G401 (cell line): ENCODE measurements around the gene PGAP3. TPM values are rescaled to one million over a fixed set of nuclear protein-coding genes. Genes with fewer than 3 reads are reported as not detected.
"Not testable (repeated sequence)": the region's sequence is repeated elsewhere in the genome, so short reads cannot be mapped to it uniquely, and the experiment has no call there.

Experiments
- DNase-seq: peaks from one replicate; pipeline ENCODE4 v3.0.0-alpha.2; 2015; ENCODE audit warnings: low spot score
- in situ Hi-C: cut with HindIII; loops from 2 replicates; pipeline ENCODE4 v1.10.0; 2016; ENCODE audit warnings: low sequenced_read_pairs, mixed read lengths
- total RNA-seq: library from RNA; depleted of rRNA; stranded (reverse); fragments of >200 nt; shearing (Covaris generic); gene quantifications from 2 replicates; pipeline ENCODE4 v1.2.3, GENCODE V29; 2014

The PGAP3 gene
- total RNA-seq, 1 experiment from 2014 or later: 13.5 TPM

GRCh38 chr17:39700148-39700987, 12.5 kb upstream of the PGAP3 start:
- in situ Hi-C loops: no loop called here
- DNase-seq: no peak

- DNase-seq: peak; percentile 33
- in situ Hi-C loops: loop anchor here (25.0 kb wide), 1 partner anchor 288 kb away; the partner anchor contains the start of gene PSMD3
Observed at GRCh38 chr17:39699818-39700147, 11.9 kb upstream of the PGAP3 start, which contains the start of gene ERBB2. Gene ERBB2 (plus strand): TSS chr17:39700064. CDS start chr17:39700239, 175 bp downstream.

GRCh38 chr17:39699157-39699817, 11.4 kb upstream of the PGAP3 start:
- DNase-seq: not testable (repeated sequence)
- in situ Hi-C loops: loop anchor here (25.0 kb wide), 1 partner anchor 288 kb away; the partner anchor contains the start of gene PSMD3

- in situ Hi-C loops: loop anchor here (25.0 kb wide), 1 partner anchor 289 kb away; the partner anchor contains the start of gene PSMD3
- DNase-seq: no peak
Observed at GRCh38 chr17:39697961-39698360, 10.1 kb upstream of the PGAP3 start.

GRCh38 chr17:39696731-39697130, 8.9 kb upstream of the PGAP3 start:
- in situ Hi-C loops: loop anchor here (25.0 kb wide), 1 partner anchor 291 kb away; the partner anchor contains the start of gene PSMD3
- DNase-seq: no peak

GRCh38 chr17:39695089-39695474, 7.2 kb upstream of the PGAP3 start:
- in situ Hi-C loops: loop anchor here (25.0 kb wide), 1 partner anchor 292 kb away; the partner anchor contains the start of gene PSMD3
- DNase-seq: no peak

- in situ Hi-C loops: loop anchor here (25.0 kb wide), 1 partner anchor 293 kb away; the partner anchor contains the start of gene PSMD3
- no peak for DNase-seq
Observed at GRCh38 chr17:39694593-39694992, 6.7 kb upstream of the PGAP3 start.

- DNase-seq: no peak
- in situ Hi-C loops: loop anchor here (25.0 kb wide), 1 partner anchor 298 kb away; the partner anchor contains the start of gene PSMD3
Observed at GRCh38 chr17:39688945-39689344, 1.1 kb upstream of the PGAP3 start.

- DNase-seq: peak; percentile 26
- in situ Hi-C loops: loop anchor here (25.0 kb wide), 1 partner anchor 299 kb away; the partner anchor contains the start of gene PSMD3
Observed at GRCh38 chr17:39688475-39688835, 598 bp upstream of the PGAP3 start.

- no peak for DNase-seq
- in situ Hi-C loops: loop anchor here (25.0 kb wide), 1 partner anchor 300 kb away; the partner anchor contains the start of gene PSMD3
Observed at GRCh38 chr17:39687101-39687545, 734 bp downstream of the PGAP3 start.

- DNase-seq: no peak
- in situ Hi-C loops: loop anchor here (25.0 kb wide), 1 partner anchor 303 kb away; the partner anchor contains the start of gene PSMD3
Observed at GRCh38 chr17:39684369-39685192, 3.3 kb downstream of the PGAP3 start.

GRCh38 chr17:39683295-39683939, 4.4 kb downstream of the PGAP3 start:
- in situ Hi-C loops: loop anchor here (25.0 kb wide), 1 partner anchor 304 kb away; the partner anchor contains the start of gene PSMD3

GRCh38 chr17:39679521-39680192, 8.2 kb downstream of the PGAP3 start:
- in situ Hi-C loops: loop anchor here (25.0 kb wide), 1 partner anchor 308 kb away; the partner anchor contains the start of gene PSMD3

More at GRCh38 chr17:39683295-39683939, 4.4 kb downstream of the PGAP3 start:
- DNase-seq: no peak

GRCh38 chr17:39678340-39679116, 9.3 kb downstream of the PGAP3 start:
- in situ Hi-C loops: loop anchor here (25.0 kb wide), 1 partner anchor 309 kb away; the partner anchor contains the start of gene PSMD3
- DNase-seq: no peak

More at GRCh38 chr17:39679521-39680192, 8.2 kb downstream of the PGAP3 start:
- no peak for DNase-seq

- in situ Hi-C loops: loop anchor here (25.0 kb wide), 1 partner anchor 310 kb away; the partner anchor contains the start of gene PSMD3
- DNase-seq: peak; percentile 26
Observed at GRCh38 chr17:39677542-39678339, 10.1 kb downstream of the PGAP3 start.

GRCh38 chr17:39677072-39677471, 10.8 kb downstream of the PGAP3 start:
- in situ Hi-C loops: loop anchor here (25.0 kb wide), 1 partner anchor 310 kb away; the partner anchor contains the start of gene PSMD3
- no peak for DNase-seq
